A549 treated with AZD9567 at 1 μM for 4 hours (cell line): ENCODE measurements around the gene TMSB15A. TPM values are rescaled to one million over a fixed set of nuclear protein-coding genes. Genes with fewer than 3 reads are reported as not detected.

Experiments used
- total RNA-seq: library from RNA; stranded (reverse); fragments of 200-300 nt; extraction: Qiagen RNA extraction; gene quantifications from 5 replicates; pipeline ENCODE4 v1.2.3, GENCODE V29; 2022; ENCODE audit not compliant: insufficient read depth

TMSB15A gene
- 0.31 to 0.78 TPM (median 0.63 TPM) in 4 of 5 replicates, not detected in the other for total RNA-seq

DNA sequence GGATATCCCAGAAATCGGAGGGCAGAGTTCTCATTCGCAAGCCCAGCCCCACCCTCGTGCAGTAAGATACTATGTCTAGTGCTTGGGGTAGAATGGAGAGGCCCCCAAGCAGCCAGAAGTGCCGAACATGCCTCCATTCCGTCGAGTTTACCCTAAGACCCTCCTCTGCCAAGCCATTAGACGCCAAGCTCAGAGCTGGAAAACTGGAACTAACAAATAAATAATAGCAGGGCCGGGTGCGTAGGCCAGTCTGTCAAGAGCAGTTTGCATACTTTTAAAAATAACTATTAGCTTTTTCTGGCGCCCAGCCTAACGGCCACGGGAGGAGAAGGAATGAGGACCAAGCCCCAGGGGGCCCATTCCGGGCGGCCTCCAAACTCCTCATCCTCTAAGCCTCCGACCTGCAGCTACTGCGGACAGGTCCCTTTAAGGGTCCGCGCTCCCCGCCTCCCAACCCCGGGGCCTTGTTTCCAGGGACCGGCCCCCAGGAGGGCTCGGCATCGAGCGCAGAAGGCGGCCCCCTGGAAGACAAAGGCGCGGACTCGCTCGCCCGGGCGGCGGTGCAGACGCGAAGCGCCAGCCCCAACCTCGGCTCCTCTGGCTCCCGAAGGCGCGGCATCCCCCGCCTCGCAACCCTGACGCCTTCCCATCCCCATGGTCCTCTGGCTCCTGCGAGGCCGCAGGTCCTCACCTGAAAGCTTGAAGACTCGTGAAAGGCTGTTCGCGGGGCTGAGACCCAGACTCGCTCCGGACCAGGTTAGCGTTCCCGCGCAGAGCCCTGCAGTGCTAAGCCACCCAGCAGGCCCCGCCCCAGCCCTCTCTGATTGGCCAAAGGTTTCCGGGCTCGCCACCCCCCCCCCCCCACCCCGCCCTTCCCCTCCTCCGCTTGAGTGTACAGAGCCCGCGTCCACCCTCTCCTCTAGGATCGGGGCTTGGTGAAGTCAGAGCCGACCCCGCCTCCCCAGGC, at the start of gene TMSB15A:
TMSB15A (minus strand) TSS at position 765 of the 967 bp plus-strand sequence.

DNA sequence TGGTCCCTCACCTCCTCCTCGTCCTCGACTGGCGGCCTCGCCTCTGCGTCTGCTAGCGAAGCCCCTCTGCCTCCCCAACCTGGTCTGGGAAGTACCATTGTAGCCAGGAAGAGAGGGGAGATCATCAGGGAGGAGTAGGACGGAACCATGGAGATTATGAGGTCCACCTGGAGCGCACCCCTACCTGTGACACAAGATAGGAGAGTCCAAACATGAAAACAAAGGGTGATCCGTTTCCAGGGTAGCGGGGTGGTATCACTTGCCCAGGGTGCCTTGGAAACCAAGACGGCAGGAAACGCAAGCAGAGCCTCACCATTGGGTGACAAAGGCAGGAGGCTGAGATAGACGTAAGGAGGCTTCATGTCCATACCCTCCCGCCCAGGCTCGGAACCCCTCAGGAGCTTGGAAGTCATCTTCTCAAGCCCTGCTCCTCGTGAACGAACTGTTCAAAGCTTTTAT, 44.7 kb downstream of the TMSB15A start, which contains the start of gene TCP11X2:
TCP11X2 (minus strand) TSS at position 51 of the 459 bp plus-strand sequence.

Other genes with a start within 250 kb of the TMSB15A start
- not detected in 5 replicates for gene NXF2B, start 76.7 kb downstream of the TMSB15A start, total RNA-seq
- not detected in 5 replicates for gene TCP11X2, start 44.9 kb downstream of the TMSB15A start, total RNA-seq
- gene ARMCX5, start 82.8 kb upstream of the TMSB15A start, total RNA-seq, result 8.4 to 9.2 TPM (median 9.1 TPM) in 5 replicates
- 0.28 to 0.43 TPM (median 0.37 TPM) in 4 of 5 replicates, not detected in the other for gene GPRASP1, start 134.7 kb upstream of the TMSB15A start, total RNA-seq
- 3.9 to 4.8 TPM (median 4.1 TPM) in 5 replicates for gene GPRASP2, start 195.7 kb upstream of the TMSB15A start, total RNA-seq
- gene GPRASP3, start 204.0 kb upstream of the TMSB15A start, total RNA-seq, result 2.3 to 2.8 TPM (median 2.5 TPM) in 5 replicates